ACHN (cell line): ENCODE measurements around the gene SENP6.
"Not testable (repeated sequence)": the region's sequence is repeated elsewhere in the genome, so short reads cannot be mapped to it uniquely, and the experiment has no call there.

Source experiments
- DNase-seq: peaks from one replicate; pipeline ENCODE4 v3.0.0-alpha.2; 2015
- in situ Hi-C: cut with HindIII; loops from 2 replicates; pipeline ENCODE4 v1.10.0; 2017; ENCODE audit warnings: low sequenced_read_pairs, low pct_ligation_motif_present, low pct_unique_long_range_greater_than_20kb

Gene SENP6

DNA sequence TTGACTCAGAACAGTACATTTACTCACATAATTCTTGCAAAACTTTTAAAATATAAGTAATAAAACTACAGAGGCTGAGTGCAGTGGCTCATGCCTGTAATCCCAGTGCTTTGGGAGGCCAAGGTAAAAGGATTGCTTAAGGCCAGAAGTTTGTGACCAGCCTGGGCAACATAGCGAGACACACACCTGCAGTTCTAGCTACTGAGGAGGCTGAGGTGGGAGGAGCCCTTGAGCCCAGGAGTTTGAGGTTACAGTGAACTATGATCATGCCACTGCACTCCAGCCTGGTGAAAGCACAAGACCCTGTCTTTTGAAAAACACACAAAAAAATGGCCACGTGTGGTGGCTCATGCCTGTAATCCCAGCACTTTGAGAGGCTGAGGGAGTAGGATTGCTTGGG, 125.5 kb downstream of the SENP6 start:
- in situ Hi-C loops, result no loop called here
- no peak for DNase-seq

DNA sequence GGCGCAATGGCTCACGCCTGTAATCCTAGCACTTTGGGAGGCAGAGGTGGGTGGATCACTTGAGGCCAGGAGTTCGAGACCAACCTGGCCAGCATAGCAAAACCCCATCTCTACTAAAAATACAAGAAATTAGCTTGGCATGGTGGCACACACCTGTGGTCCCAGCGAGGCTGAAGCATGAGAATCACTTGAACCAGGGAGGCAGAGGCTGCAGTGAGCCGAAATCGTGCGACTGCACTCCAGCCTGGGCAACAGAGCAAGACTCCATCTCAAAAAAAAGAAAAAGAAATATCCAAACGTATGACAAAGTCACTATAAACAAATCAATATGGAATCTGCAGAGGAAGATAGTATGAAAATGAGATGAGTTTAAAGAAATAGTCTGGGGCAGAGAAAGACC, 129.3 kb downstream of the SENP6 start:
- DNase-seq, in situ Hi-C loops: not testable (repeated sequence)

DNA sequence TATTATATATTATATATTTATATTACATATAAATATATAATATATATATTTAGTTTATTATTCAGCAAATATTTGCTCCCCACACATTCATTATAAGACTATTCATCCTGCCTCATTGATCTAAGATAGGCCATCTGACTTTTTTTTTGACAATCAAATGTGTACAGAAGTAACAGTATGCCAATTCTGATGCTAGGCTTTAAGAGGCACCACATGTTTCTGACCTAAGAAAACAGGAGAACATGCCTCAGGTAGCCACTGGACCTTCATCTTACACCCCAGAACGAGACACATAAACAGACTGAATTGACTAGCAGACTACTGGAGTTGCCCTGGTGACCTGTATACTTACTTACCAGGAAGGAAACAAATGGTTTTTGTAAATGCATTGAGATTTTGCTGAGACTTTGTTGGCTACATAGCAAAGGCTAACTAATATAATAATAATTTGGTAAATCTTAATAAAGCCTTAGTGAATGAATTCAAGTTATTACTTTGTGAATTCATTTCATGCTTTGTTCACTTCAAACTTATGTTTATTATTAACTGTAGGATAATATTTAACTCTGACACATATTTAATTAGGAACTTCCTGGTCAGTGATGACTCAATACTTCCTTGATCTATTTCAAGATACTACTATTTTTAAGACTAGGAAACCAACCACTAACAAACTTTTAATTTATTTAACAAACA, 134.0 kb downstream of the SENP6 start:
- in situ Hi-C loops, result no loop called here
- peak; percentile 48 for DNase-seq

DNA sequence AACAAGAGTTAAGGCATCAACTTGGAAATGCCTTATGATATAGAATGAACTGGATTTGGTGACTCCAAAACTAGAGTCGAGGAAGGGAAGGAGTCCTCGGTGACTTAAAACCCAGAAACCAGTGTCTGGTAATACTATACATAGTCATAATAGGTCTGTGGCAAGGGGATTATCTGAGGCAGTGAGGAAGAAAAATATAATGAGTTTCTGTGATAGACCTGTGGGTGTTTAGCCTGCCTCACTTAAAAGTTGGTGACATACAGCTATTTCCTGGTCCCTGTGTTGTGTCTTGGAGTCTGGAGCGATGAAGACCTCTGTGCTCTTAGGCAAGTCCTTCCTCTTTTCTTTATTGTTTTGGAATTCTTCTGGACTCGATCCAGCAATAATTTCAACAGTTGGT, 142.3 kb downstream of the SENP6 start:
- in situ Hi-C loops, result no loop called here
- no peak for DNase-seq

DNA sequence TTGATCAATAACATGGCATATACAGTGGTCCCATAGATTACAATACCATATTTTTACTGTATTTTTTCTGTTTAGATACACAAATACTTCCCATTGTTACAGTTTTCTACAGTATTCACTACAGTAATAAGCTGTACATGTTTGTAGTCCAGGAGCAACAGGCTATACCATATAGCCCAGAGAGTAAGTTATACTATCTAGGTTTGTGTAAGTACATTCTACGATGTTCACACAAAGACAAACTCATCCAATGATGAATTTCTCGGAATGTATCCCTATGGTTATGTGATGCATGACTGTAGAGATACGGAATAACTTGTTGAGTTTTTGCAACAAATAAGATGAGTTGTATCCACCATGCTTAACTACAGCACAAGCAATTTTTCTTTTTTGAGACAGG, 143.7 kb downstream of the SENP6 start:
- in situ Hi-C loops, result no loop called here
- no peak for DNase-seq

- DNase-seq, result no peak
- in situ Hi-C loops, result no loop called here
Measured at GRCh38 chr6:75746221-75746620, 144.5 kb downstream of the SENP6 start.

DNA sequence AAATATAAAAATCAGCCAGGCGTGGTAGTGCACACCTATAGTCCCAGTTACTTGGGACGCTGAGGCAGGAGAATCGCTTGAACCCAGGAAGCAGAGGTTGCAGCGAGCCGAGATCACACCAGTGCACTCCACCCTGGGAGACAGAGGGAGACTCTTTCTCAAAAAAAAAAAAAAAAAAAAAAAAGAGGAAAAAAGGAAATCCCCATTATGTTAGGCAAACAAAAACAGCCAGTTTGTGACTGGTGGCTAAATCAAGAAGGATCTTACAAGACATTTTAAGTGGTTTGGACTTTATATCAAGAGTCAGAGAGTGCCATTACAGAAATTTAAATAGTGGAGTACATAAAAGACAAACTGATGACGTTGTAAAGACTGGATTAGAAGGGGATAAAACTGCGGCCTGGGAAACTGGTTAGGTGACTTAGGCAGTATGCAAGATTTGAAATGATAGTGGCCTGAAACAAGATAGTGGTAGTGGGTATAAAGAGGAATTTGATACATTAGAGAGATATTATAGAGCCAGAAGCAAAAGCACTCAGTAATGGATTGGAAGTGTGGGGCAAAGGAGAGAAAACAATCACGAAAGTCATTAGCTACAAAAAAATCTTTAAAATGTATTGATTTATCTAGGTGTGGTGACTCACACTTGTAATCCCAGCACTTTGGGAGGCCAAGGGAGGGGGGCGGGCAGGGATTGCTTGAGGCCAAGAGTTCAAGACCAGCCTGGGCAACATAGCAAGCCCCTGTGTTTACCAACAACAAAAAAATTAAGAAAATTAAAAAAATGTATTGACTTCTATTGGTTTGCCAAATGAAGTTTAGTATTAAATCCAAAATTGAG, 145.7 kb downstream of the SENP6 start:
- in situ Hi-C loops, result no loop called here
- DNase-seq, result no peak

DNA sequence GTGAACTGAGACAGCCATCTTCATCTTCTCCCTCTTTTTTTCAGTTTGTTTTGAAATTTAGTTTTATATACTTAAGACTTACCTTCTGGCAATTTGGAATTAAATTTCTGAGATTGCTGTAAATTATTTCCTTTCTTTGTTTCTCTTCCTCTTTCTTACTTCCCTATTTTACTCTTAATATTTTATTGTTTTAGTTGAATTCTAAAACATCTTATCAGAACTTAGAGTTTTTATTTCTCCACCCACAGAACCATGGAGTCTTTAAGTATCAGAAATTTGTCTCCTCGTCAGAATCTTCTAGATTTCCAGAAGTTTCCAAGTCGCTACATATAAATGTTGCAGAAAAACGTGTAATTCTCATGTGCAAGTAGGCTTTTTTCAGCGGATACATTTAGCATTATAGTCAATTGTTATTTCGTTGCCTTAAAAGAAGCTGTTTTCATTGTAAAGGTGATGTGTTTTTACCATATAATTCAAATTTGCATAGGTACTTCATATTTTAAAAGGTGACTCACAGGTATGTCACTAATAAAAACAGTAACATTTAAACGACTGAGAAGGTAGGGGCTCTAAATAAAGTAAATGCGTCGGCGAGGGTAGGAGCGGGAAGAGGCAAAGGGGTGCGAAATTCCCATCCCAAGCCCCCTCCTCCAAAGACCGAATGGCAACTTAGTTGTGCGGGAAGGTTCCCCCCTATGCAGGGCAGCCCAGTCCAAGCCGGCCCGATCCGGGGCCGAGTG, 146.5 kb downstream of the SENP6 start:
- in situ Hi-C loops, result no loop called here
- DNase-seq, result no peak

- peak; percentile 61 for DNase-seq
- in situ Hi-C loops, result no loop called here
Measured at GRCh38 chr6:75748743-75749538, 147.3 kb downstream of the SENP6 start, which contains the start of gene MYO6. Gene MYO6 (plus strand): TSS chr6:75749239. CDS start chr6:75817548, 68,309 bp downstream.

- in situ Hi-C loops, result no loop called here
Measured at GRCh38 chr6:75751443-75751842, 149.8 kb downstream of the SENP6 start.

DNA sequence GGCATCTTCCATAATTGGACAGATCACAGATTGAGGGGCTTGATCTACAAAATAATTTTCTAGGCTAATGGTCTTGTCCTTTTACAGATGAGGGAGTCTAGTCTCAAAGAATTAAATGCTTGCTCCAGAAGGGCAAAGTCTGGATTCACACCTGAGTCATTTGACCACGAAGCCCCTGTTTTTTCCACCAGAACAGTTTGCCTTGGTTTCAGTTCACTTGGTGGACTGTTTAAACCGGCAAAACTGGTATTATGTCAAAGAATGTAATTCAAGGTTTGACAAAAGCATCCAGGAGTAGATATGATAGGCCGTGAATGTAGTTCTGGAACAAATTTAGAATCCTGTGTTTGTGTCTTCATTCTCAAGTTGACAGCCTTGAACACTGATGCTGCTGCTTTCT, 150.7 kb downstream of the SENP6 start:
- peak; percentile 46 for DNase-seq
- in situ Hi-C loops, result no loop called here

More at GRCh38 chr6:75751443-75751842, 149.8 kb downstream of the SENP6 start:
- no peak for DNase-seq

DNA sequence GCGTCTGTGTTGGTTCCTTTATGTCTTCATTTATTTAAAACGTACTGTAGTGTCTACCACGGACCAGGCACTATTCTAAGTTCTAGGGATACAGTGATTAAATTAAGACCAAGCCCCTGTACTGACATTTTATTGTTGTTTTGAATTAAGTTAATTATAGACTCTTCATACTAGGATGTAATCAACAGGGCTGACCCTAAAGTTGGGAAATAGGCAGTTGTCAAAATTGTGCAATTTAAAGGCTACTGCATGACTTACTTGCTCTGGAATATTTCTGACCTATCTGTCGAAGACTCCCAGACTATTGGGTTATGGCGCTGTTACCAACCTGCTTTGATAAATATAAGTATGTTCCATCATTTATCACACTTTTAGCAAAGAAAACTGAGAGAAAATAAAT, 154.0 kb downstream of the SENP6 start:
- no peak for DNase-seq
- in situ Hi-C loops, result no loop called here

DNA sequence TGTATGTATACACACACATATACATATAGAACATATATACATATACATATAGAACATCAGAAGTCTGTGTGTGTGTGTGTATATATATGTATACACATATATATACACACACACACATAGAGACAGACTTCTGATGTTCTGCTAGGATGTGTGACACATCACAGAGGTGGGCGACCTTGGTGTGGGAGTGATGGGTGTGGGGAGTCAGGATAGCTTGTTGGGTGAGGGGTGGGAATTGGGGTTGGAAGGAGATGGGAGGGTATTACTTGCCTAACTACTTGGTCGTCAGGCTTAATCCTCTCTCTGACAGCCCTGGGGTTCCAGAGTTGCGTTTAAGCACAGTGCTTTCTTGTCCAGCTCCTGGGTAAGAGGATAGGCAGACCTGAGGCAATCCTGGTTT, 155.6 kb downstream of the SENP6 start:
- in situ Hi-C loops, result no loop called here
- DNase-seq, result no peak

GRCh38 chr6:75758061-75758460, 156.4 kb downstream of the SENP6 start:
- no peak for DNase-seq
- in situ Hi-C loops, result no loop called here

DNA sequence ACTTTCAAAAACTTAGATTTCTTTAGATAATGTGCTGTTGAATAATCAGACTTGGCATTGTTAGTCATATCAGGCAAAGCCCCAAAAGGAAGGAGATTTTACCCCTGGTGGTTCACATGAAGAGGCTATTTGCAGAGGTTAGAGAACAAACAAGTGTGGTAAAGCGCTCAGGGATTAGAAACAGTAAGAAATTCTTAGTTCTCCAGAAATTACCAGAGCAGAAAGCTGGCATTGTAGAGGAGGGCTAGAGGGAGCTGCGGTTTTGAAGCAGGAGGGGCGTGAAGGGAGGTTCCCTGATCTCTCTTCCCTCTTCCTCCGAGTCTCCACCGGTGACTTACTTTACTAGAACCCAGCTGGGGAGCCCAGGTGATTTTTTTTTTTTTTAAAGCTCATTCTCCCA, 157.5 kb downstream of the SENP6 start:
- peak; percentile 75 for DNase-seq
- in situ Hi-C loops, result no loop called here

- no peak for DNase-seq
- in situ Hi-C loops, result no loop called here
Measured at GRCh38 chr6:75760320-75760719, 158.6 kb downstream of the SENP6 start.

DNA sequence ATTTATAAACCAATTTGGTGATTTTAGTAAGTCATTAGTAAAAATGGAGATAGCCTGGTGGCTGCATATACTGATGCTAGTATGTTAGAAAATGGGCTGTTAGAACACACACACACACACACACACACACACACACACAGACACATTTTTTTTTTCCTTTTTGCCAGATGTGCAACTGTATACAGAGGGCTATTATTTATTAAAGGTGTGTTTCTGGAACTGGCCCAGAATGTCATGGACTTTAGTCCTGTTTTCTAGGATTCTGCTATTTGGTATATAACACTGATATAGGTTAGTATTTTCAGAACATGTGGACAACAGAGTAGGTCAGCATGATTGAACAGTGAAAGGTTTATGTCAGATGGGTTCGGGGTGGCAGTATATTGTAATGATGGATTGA, 159.8 kb downstream of the SENP6 start:
- in situ Hi-C loops, result no loop called here
- DNase-seq, result no peak

DNA sequence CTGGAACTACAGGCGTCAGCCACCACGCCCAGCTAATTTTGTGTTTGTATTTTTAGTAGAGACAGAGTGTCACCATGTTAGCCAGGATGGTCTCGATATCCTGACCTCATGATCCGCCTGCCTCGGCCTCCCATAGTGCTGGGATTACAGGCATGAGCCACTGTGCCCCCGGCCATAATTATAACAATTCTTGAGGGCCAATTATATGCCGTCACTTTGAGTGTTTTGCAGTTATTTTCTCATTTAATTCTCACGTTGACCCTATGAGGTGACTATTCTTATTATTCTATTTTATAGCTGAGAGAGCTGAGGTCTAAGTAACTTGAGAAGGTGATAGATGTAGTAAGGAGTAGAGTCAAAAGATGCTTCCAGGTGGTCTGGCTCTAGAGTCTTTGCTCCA, 160.4 kb downstream of the SENP6 start:
- no peak for DNase-seq
- in situ Hi-C loops, result no loop called here

- DNase-seq, result no peak
- in situ Hi-C loops, result no loop called here
Measured at GRCh38 chr6:75766387-75766786, 164.7 kb downstream of the SENP6 start.
